ENCODE data around the gene NNAT.

NNAT gene

GRCh38 chr20:37498066-37498665 is 22.9 kb upstream of the NNAT start:
- TF ChIP-seq, protein P1, sequence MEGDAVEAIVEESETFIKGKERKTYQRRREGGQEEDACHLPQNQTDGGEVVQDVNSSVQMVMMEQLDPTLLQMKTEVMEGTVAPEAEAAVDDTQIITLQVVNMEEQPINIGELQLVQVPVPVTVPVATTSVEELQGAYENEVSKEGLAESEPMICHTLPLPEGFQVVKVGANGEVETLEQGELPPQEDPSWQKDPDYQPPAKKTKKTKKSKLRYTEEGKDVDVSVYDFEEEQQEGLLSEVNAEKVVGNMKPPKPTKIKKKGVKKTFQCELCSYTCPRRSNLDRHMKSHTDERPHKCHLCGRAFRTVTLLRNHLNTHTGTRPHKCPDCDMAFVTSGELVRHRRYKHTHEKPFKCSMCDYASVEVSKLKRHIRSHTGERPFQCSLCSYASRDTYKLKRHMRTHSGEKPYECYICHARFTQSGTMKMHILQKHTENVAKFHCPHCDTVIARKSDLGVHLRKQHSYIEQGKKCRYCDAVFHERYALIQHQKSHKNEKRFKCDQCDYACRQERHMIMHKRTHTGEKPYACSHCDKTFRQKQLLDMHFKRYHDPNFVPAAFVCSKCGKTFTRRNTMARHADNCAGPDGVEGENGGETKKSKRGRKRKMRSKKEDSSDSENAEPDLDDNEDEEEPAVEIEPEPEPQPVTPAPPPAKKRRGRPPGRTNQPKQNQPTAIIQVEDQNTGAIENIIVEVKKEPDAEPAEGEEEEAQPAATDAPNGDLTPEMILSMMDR (IDR thresholded peaks at IDR 0.05) = no peak
- DNase-seq = no peak
- peaks cover 15% of the 10 kb centered on the region for H3K36me3 Mint-ChIP-seq (ENCODE audit: low read depth)
- no peak overlapping the region for H3K4me3 Mint-ChIP-seq
- H3K27ac Mint-ChIP-seq = no peak overlapping the region
- H3K27me3 Mint-ChIP-seq (ENCODE audit: low read depth, poor library complexity) = peaks cover 3% of the 10 kb centered on the region
- no peaks in the 10 kb centered on the region for H3K4me1 Mint-ChIP-seq
- H3K9me3 Mint-ChIP-seq = no peaks in the 10 kb centered on the region

GRCh38 chr20:37500311-37500710 is 20.7 kb upstream of the NNAT start:
- Mint-ChIP-seq H3K27ac (no peak overlapping the region), H3K9me3 (no peaks in the 10 kb centered on the region), H3K4me1 (no peaks in the 10 kb centered on the region), H3K36me3 (ENCODE audit: low read depth) (peaks cover 8% of the 10 kb centered on the region), H3K27me3 (ENCODE audit: low read depth, poor library complexity) (peaks cover 3% of the 10 kb centered on the region), H3K4me3 (no peak overlapping the region)
- TF ChIP-seq, protein P1 (IDR thresholded peaks at IDR 0.05) = no peak
- no peak for DNase-seq

DNA sequence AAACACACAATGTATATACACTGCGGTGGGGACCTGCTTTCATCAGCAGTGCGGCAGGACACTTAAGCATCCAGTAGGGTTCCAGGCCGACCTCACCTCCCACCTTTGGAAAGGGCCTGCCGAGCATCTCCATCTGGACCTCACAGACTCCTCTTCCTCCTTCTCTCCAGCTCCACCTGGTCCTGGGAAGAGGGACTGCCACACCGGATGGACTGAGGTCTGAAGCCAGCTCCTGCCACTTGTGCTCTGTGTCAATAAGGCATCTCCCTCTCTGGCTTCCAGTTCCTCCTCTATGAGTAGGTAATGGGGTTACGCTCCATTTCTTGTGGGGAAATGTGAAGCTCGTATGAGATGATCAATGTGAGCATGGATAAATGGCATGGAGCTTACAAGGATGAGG is 19.1 kb upstream of the NNAT start:
- peaks cover 8% of the 10 kb centered on the region for H3K36me3 Mint-ChIP-seq (ENCODE audit: low read depth)
- H3K4me1 Mint-ChIP-seq = no peaks in the 10 kb centered on the region
- TF ChIP-seq, protein P1 (IDR thresholded peaks at IDR 0.05) = no peak
- no peak overlapping the region for H3K4me3 Mint-ChIP-seq
- no peak overlapping the region for H3K27ac Mint-ChIP-seq
- H3K9me3 Mint-ChIP-seq = no peaks in the 10 kb centered on the region
- no peak for DNase-seq
- H3K27me3 Mint-ChIP-seq (ENCODE audit: low read depth, poor library complexity) = no peaks in the 10 kb centered on the region

- no peak overlapping the region for H3K27ac Mint-ChIP-seq
Measured at GRCh38 chr20:37502654-37503053, 18.4 kb upstream of the NNAT start.

DNA sequence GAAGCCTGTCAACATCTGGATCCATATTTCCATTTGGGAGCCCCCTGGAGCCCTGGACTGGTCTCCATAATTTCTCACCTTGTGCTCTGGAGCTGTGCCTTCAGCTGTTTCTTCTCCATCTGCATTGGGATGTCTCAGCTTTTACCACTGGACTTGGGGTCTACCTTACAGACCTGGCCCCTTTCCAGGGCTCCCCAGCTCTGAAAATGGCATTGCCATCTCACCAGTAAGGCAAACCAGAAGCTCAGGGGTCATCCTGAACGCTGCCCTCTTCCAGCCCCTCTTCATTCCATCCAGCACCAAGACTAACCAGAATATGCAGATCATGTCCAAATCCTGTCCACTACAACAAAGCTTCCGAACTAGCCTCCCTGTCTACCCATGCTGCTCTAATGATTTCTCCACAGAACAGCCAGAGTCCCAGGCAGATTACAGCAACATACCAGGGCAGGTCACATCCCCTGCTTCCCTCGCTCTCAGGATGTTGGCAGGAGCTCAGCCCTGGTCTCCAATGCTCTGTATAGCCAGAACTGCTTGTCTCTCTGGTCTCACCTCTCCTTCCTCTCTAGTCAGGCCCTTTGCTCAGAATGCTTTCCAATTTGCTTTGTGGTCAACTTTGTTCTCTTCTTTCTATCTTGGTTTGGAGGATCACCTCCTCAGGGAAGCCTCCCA is 17.7 kb upstream of the NNAT start:
- Mint-ChIP-seq H3K27ac (no peak overlapping the region), H3K36me3 (ENCODE audit: low read depth) (peaks cover 5% of the 10 kb centered on the region), H3K27me3 (ENCODE audit: low read depth, poor library complexity) (no peaks in the 10 kb centered on the region), H3K4me1 (no peaks in the 10 kb centered on the region), H3K4me3 (no peak overlapping the region), H3K9me3 (no peaks in the 10 kb centered on the region)
- TF ChIP-seq, protein P1 (IDR thresholded peaks at IDR 0.05) = no peak
- DNase-seq = no peak

More at GRCh38 chr20:37502654-37503053, 18.4 kb upstream of the NNAT start:
- H3K9me3 Mint-ChIP-seq = no peaks in the 10 kb centered on the region
- no peaks in the 10 kb centered on the region for H3K4me1 Mint-ChIP-seq
- TF ChIP-seq, protein P1 (IDR thresholded peaks at IDR 0.05) = no peak
- H3K27me3 Mint-ChIP-seq (ENCODE audit: low read depth, poor library complexity) = no peaks in the 10 kb centered on the region
- H3K36me3 Mint-ChIP-seq (ENCODE audit: low read depth) = peaks cover 8% of the 10 kb centered on the region
- H3K4me3 Mint-ChIP-seq = no peak overlapping the region
- no peak for DNase-seq
